NCI-H1694 treated with DMSO at 0.1 percent for 48 hours (cell line): ENCODE results near the gene CCNB1IP1.
"Not testable (repeated sequence)": the region's sequence is repeated elsewhere in the genome, so short reads cannot be mapped to it uniquely, and the experiment has no call there.

Experiments
- DNase-seq: peaks from one replicate; lab custom pipeline; 2025; lab: John Stamatoyannopoulos, UW

Gene CCNB1IP1

GRCh38 chr14:20332788-20333493 lies at the start of gene CCNB1IP1:
Gene CCNB1IP1 (minus strand): TSS chr14:20333279. CDS start chr14:20316523, 16,756 bp downstream.
- DNase-seq = peak; percentile 94

- DNase-seq = no peak
Measured at GRCh38 chr14:20382526-20382925, 49.4 kb upstream of the CCNB1IP1 start.

- no peak for DNase-seq
Measured at GRCh38 chr14:20381341-20381740, 48.3 kb upstream of the CCNB1IP1 start.

- DNase-seq = no peak
Measured at GRCh38 chr14:20380681-20381080, 47.6 kb upstream of the CCNB1IP1 start.

- DNase-seq = no peak
Measured at GRCh38 chr14:20379743-20380142, 46.7 kb upstream of the CCNB1IP1 start.

- no peak for DNase-seq
Measured at GRCh38 chr14:20377171-20377570, 44.1 kb upstream of the CCNB1IP1 start.

GRCh38 chr14:20376071-20376588 lies 43.1 kb upstream of the CCNB1IP1 start:
- DNase-seq = no peak

- no peak for DNase-seq
Measured at GRCh38 chr14:20375471-20375870, 42.4 kb upstream of the CCNB1IP1 start.

GRCh38 chr14:20372796-20373195 lies 39.7 kb upstream of the CCNB1IP1 start:
- no peak for DNase-seq

- no peak for DNase-seq
Measured at GRCh38 chr14:20365928-20366327, 32.8 kb upstream of the CCNB1IP1 start.

- DNase-seq = not testable (repeated sequence)
Measured at GRCh38 chr14:20358474-20358873, 25.4 kb upstream of the CCNB1IP1 start.

GRCh38 chr14:20356422-20356821 lies 23.3 kb upstream of the CCNB1IP1 start:
- DNase-seq = no peak

- DNase-seq = no peak
Measured at GRCh38 chr14:20350860-20351259, 17.8 kb upstream of the CCNB1IP1 start.

GRCh38 chr14:20350282-20350681 lies 17.2 kb upstream of the CCNB1IP1 start:
- no peak for DNase-seq

- no peak for DNase-seq
Measured at GRCh38 chr14:20347747-20348146, 14.7 kb upstream of the CCNB1IP1 start.

GRCh38 chr14:20346713-20347112 lies 13.6 kb upstream of the CCNB1IP1 start:
- no peak for DNase-seq

GRCh38 chr14:20345366-20345765 lies 12.3 kb upstream of the CCNB1IP1 start:
- no peak for DNase-seq

GRCh38 chr14:20343862-20344220 lies 10.8 kb upstream of the CCNB1IP1 start:
- DNase-seq = peak; percentile 31

- peak; percentile 100 for DNase-seq
Measured at GRCh38 chr14:20343092-20343861, 10.2 kb upstream of the CCNB1IP1 start, which contains the start of gene PARP2. Gene PARP2 (plus strand): TSS chr14:20343635. CDS start chr14:20343642, 7 bp downstream.

GRCh38 chr14:20341646-20342045 lies 8.6 kb upstream of the CCNB1IP1 start:
- DNase-seq = no peak

GRCh38 chr14:20341032-20341431 lies 8.0 kb upstream of the CCNB1IP1 start:
- DNase-seq = not testable (repeated sequence)

- no peak for DNase-seq
Measured at GRCh38 chr14:20334017-20334416, 938 bp upstream of the CCNB1IP1 start.

GRCh38 chr14:20333494-20333841 lies 389 bp upstream of the CCNB1IP1 start:
- no peak for DNase-seq
